A673 (cell line): ENCODE measurements around the gene GPR156. TPM values are rescaled to one million over a fixed set of nuclear protein-coding genes. Genes with fewer than 3 reads are reported as not detected.

ENCODE experiments used
- BruUV-seq: library from RNA; stranded (reverse); fragments of 400-500 nt; replicated peaks from 2 replicates; lab custom pipeline; 2021; lab: Mats Ljungman, UMichigan
- CTCF ChIA-PET: fragments of 300-600 bp; sonication (Branson Sonifier 250); formaldehyde crosslinking; loops from one replicate; lab custom pipeline; 2022; ENCODE audit warnings: antibody characterized with exemption; lab: Charles Lee
- POLR2A ChIA-PET: fragments of 300-600 bp; sonication (Branson Sonifier 250); formaldehyde crosslinking; loops from one replicate; lab custom pipeline; 2022; ENCODE audit warnings: antibody characterized with exemption; ENCODE audit not compliant: low non-redundant PET; lab: Charles Lee
- DNase-seq: peaks from one replicate; pipeline ENCODE4 v3.0.0-alpha.2; 2015; ENCODE audit warnings: low spot score
- H3K27ac ChIP-seq: fragments of 200-600 bp; sonication (generic); 2 replicates; pipeline ENCODE4 v1.5.1; 2016; ENCODE audit warnings: mixed run types, low read depth, mild to moderate bottlenecking, mixed read lengths, antibody characterized with exemption, low read length; ENCODE audit not compliant: poor library complexity, severe bottlenecking
- H3K27me3 ChIP-seq: fragments of 200-600 bp; sonication (generic); replicated peaks from 2 replicates; pipeline ENCODE4 v1.6.1; 2017; ENCODE audit warnings: mixed run types, low read depth, mild to moderate bottlenecking, mixed read lengths, antibody characterized with exemption, low read length; ENCODE audit not compliant: insufficient read depth, poor library complexity
- H3K36me3 ChIP-seq: fragments of 200-600 bp; sonication (generic); 2 replicates; pipeline ENCODE4 v1.6.1; 2016; ENCODE audit warnings: mixed run types, mild to moderate bottlenecking, mixed read lengths, antibody characterized with exemption, low read length; ENCODE audit not compliant: insufficient read depth, poor library complexity, severe bottlenecking
- H3K4me1 ChIP-seq: fragments of 200-600 bp; sonication (generic); 2 replicates; pipeline ENCODE4 v1.6.1; 2017; ENCODE audit warnings: mixed run types, mild to moderate bottlenecking, mixed read lengths, antibody characterized with exemption, low read length; ENCODE audit not compliant: insufficient read depth, poor library complexity, severe bottlenecking
- H3K4me3 ChIP-seq: fragments of 200-600 bp; sonication (generic); 2 replicates; pipeline ENCODE4 v1.5.1; 2016; ENCODE audit warnings: low read depth, mixed run types, mild to moderate bottlenecking, mixed read lengths, low read length; ENCODE audit not compliant: poor library complexity, severe bottlenecking
- H3K9me3 ChIP-seq: fragments of 200-600 bp; sonication (generic); 2 replicates; pipeline ENCODE4 v1.6.1; 2016; ENCODE audit warnings: mixed run types, low read depth, mild to moderate bottlenecking, mixed read lengths, antibody characterized with exemption, low read length; ENCODE audit not compliant: poor library complexity, severe bottlenecking
- EZH2 ChIP-seq: fragments of 200-600 bp; sonication (generic); IDR thresholded peaks from 2 replicates; pipeline ENCODE4 v1.6.1; 2017; ENCODE audit warnings: borderline replicate concordance, low read depth, mild to moderate bottlenecking, mixed read lengths, antibody characterized with exemption, low read length; ENCODE audit not compliant: poor library complexity, severe bottlenecking
- intact Hi-C: fragments of 100-400 bp; cut with micrococcal nuclease; formaldehyde crosslinking; loops from one replicate; pipeline ENCODE4 v1.10.0; 2022; ENCODE audit not compliant: unreplicated experiment
- total RNA-seq: library from RNA; stranded (reverse); gene quantifications from 2 replicates; pipeline ENCODE4 v1.2.3, GENCODE V29; 2021
- TF ChIP-seq, protein P1 (sequence below): fragments of 300-800, 200-600 bp; sonication (generic); conservative IDR thresholded peaks from 2 replicates; pipeline ENCODE4 v1.5.1; 2017; ENCODE audit warnings: low read depth, mild to moderate bottlenecking, antibody characterized with exemption, low read length, moderate library complexity, mixed read lengths

GPR156 gene
- total RNA-seq, 1 experiment from 2014 or later, result 0.62 TPM

DNA sequence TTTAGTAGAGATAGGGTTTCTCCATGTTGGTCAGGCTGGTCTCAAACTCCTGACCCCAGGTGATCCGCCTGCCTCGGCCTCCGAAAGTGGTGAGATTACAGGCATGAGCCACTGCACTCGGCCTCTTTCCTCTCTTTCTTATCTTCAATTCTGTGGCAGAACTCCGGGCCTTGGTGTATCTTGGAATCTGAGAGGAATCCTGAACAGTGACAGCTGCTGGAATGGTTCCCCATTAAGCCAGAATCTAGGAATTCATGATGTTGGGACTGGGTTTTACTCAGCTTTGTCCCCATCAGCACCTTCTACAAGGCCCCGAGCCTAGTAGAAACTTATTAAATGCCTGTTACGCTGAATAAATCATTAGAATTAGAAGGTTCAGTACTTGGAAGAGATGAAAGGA lies 81.4 kb downstream of the GPR156 start:
- Histone ChIP-seq H3K36me3 (no peaks in the 10 kb centered on the region), H3K27me3 (no peaks in the 10 kb centered on the region), H3K4me1 (peaks cover 27% of the 10 kb centered on the region), H3K4me3 (no peak overlapping the region), H3K9me3 (no peaks in the 10 kb centered on the region), H3K27ac (no peak overlapping the region)
- ChIA-PET POLR2A (no interaction called here), CTCF (no interaction called here)
- intact Hi-C loops, result no loop called here
- no peak for DNase-seq
- no peak for TF ChIP-seq EZH2
- TF ChIP-seq, protein P1, sequence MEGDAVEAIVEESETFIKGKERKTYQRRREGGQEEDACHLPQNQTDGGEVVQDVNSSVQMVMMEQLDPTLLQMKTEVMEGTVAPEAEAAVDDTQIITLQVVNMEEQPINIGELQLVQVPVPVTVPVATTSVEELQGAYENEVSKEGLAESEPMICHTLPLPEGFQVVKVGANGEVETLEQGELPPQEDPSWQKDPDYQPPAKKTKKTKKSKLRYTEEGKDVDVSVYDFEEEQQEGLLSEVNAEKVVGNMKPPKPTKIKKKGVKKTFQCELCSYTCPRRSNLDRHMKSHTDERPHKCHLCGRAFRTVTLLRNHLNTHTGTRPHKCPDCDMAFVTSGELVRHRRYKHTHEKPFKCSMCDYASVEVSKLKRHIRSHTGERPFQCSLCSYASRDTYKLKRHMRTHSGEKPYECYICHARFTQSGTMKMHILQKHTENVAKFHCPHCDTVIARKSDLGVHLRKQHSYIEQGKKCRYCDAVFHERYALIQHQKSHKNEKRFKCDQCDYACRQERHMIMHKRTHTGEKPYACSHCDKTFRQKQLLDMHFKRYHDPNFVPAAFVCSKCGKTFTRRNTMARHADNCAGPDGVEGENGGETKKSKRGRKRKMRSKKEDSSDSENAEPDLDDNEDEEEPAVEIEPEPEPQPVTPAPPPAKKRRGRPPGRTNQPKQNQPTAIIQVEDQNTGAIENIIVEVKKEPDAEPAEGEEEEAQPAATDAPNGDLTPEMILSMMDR, result no peak
- no TSS peak for BruUV-seq

DNA sequence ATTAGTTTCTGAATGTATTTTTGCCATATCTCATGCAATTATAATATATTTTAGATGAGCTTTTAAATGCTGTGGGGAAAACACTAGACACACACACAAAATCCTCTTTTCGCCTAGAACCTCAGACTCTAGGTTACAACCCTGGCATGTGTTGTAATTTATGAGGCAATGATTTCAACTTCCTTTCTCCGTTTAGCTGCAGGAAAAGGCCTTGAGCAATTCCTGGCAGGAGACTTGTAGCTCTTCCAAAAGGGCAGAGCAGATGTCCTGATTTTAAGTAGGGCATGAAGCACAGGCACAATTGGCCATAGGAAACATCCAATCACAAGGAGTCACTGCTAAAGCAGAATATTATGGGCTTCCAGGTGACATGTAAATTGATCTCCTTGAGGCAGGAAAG lies 82.0 kb downstream of the GPR156 start:
- POLR2A ChIA-PET, result no interaction called here
- TF ChIP-seq EZH2, result no peak
- TF ChIP-seq, protein P1, result no peak
- intact Hi-C loops, result no loop called here

DNA sequence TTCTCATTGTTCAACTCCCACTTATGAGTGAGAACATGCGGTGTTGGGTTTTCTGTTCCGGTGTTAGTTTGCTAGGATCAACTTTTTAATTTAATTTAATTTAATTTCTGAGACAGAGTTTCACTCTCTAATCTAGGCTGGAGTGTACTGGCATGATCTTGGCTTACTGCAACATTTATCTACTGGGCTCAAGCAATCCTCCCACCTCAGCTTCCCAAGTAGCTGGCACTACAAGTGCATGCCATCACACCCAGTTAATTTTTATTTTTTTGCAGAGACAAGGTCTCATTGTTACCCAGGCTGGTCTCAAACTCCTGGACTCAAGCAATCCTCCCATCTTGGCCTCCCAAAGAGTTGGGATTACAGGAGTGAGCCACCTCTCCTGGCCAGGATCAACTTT lies 82.7 kb downstream of the GPR156 start:
- Histone ChIP-seq H3K27ac (peak overlapping the region; percentile 38), H3K27me3 (no peaks in the 10 kb centered on the region), H3K4me1 (peaks cover 27% of the 10 kb centered on the region), H3K9me3 (no peaks in the 10 kb centered on the region), H3K4me3 (no peak overlapping the region), H3K36me3 (no peaks in the 10 kb centered on the region)
- CTCF ChIA-PET, result interaction anchor here (1.1 kb wide), 1 partner anchor 20 kb away, joined by 3 read pairs; no protein-coding TSS in a partner anchor
- DNase-seq, result no peak
- TF ChIP-seq EZH2, result no peak
- TF ChIP-seq, protein P1, result no peak
- POLR2A ChIA-PET, result no interaction called here
- intact Hi-C loops, result no loop called here
- no TSS peak for BruUV-seq

More for the DNA sequence above, 82.0 kb downstream of the GPR156 start:
- Histone ChIP-seq H3K4me1 (peaks cover 27% of the 10 kb centered on the region), H3K36me3 (no peaks in the 10 kb centered on the region), H3K4me3 (no peak overlapping the region), H3K27ac (peak overlapping the region; percentile 38), H3K27me3 (no peaks in the 10 kb centered on the region), H3K9me3 (no peaks in the 10 kb centered on the region)
- CTCF ChIA-PET, result interaction anchor here (1.1 kb wide), 1 partner anchor 19 kb away, joined by 3 read pairs; no protein-coding TSS in a partner anchor
- peak; percentile 91 for DNase-seq
- no TSS peak for BruUV-seq
